GM21423 (cell line): ENCODE results near the gene QPRT.
"Not testable (repeated sequence)": the region's sequence is repeated elsewhere in the genome, so short reads cannot be mapped to it uniquely, and the experiment has no call there.

Experiments
- ATAC-seq: cut with Tn5 transposase; IDR thresholded peaks from one replicate; pipeline ENCODE4 v1.9.1; 2021; ENCODE audit warnings: mild to moderate bottlenecking, moderate library complexity; ENCODE audit not compliant: unreplicated experiment

Gene QPRT

GRCh38 chr16:29714396-29714795 lies 35.4 kb downstream of the QPRT start:
- ATAC-seq: no peak

GRCh38 chr16:29714972-29715371 lies 36.0 kb downstream of the QPRT start:
- no peak for ATAC-seq

GRCh38 chr16:29717113-29717512 lies 38.1 kb downstream of the QPRT start:
- ATAC-seq: no peak

- ATAC-seq: no peak
These were observed 40.1 kb downstream of the QPRT start for GRCh38 chr16:29719063-29719462.

- ATAC-seq: no peak
These were observed 41.7 kb downstream of the QPRT start for GRCh38 chr16:29720703-29721102.

- ATAC-seq: not testable (repeated sequence)
These were observed 42.3 kb downstream of the QPRT start for GRCh38 chr16:29721167-29721879.

GRCh38 chr16:29726845-29727377 lies 47.9 kb downstream of the QPRT start:
- ATAC-seq: no peak

- ATAC-seq: no peak
These were observed 48.5 kb downstream of the QPRT start for GRCh38 chr16:29727452-29727851.

- no peak for ATAC-seq
These were observed 50.1 kb downstream of the QPRT start for GRCh38 chr16:29729116-29729521.

- ATAC-seq: no peak
These were observed 51.7 kb downstream of the QPRT start for GRCh38 chr16:29730649-29731048.

GRCh38 chr16:29731768-29732601 lies 53.0 kb downstream of the QPRT start:
- peak; percentile 58 for ATAC-seq

GRCh38 chr16:29734786-29735185 lies 55.8 kb downstream of the QPRT start:
- no peak for ATAC-seq

GRCh38 chr16:29736112-29736511 lies 57.1 kb downstream of the QPRT start:
- ATAC-seq: no peak

- no peak for ATAC-seq
These were observed 57.8 kb downstream of the QPRT start for GRCh38 chr16:29736764-29737163.

- no peak for ATAC-seq
These were observed 58.7 kb downstream of the QPRT start for GRCh38 chr16:29737713-29738112.

- no peak for ATAC-seq
These were observed 59.5 kb downstream of the QPRT start for GRCh38 chr16:29738514-29738913.

- not testable (repeated sequence) for ATAC-seq
These were observed 61.1 kb downstream of the QPRT start for GRCh38 chr16:29739927-29740629.

GRCh38 chr16:29740630-29741015 lies 61.6 kb downstream of the QPRT start:
- not testable (repeated sequence) for ATAC-seq

GRCh38 chr16:29742683-29743275 lies 63.8 kb downstream of the QPRT start:
- ATAC-seq: no peak

- no peak for ATAC-seq
These were observed 64.5 kb downstream of the QPRT start for GRCh38 chr16:29743475-29743826.
